Stimulated activated CD4-positive, alpha-beta T cell treated with anti-CD3 and anti-CD28 coated beads, Interleukin-15, amount 100 ng/mL, for 48 hours (primary cell): ENCODE results near the gene SIPA1L2.

ENCODE experiments used
- DNase-seq, 2 donors: peaks; one replicate each; pipeline ENCODE4 v3.0.0-alpha.2; 2020; ENCODE audit warnings: low read depth in 2 of 2

Gene SIPA1L2

DNA sequence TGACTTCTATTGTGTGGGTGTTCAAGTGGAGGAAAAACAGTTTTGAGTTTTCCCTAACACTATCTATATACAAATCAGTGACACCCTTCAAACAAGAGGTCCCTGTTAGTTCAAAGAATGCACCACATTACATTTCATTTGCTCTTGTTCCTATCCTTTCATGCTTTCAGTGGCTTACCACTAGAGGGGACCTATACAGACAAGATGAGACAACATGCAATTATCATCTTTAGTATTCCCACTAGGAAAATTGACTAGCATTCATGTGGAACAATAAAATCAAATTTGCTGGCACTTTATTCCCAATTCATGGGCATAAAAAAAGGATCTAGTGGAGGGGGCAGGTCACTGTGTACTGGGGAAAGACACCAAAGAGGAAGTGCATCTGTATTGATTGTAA is 13.3 kb upstream of the SIPA1L2 start:
- DNase-seq, result no peak

- DNase-seq, result no peak
These were observed 11.6 kb upstream of the SIPA1L2 start for GRCh38 chr1:232641507-232641906.

- DNase-seq, result no peak
These were observed 6.9 kb upstream of the SIPA1L2 start for GRCh38 chr1:232636799-232637198.

DNA sequence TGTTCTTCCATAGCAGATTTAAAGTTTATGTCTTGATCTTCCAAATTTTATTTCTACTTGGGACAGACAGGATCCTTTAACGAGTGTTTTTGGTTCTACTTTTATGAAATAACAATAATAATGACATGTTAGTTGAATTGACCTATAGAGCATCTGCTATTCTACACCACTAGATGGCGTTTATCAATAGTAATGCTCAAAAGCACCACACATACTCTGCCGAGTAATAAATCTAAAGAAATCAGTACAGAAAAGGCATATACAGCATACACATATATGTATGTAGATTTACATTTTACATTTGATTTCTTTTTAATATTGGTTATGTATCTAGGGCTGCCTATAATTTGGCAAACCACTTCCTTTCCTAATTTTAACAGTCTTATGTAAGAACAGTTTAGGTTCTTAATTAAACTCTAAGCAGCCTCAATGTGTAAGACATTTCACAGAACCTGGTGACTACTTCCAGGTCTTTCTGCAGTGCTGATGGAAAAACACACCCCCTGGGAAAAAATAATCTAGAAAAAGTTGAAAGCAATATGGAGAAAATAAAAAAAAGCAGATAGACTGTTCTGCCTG is 5.9 kb upstream of the SIPA1L2 start:
- DNase-seq, result no peak

- DNase-seq, result no peak
These were observed 5.3 kb upstream of the SIPA1L2 start for GRCh38 chr1:232635279-232635678.

- DNase-seq, result no peak
These were observed 4.2 kb upstream of the SIPA1L2 start for GRCh38 chr1:232634096-232634495.

GRCh38 chr1:232630894-232631195 is 912 bp upstream of the SIPA1L2 start:
- DNase-seq, result no peak

DNA sequence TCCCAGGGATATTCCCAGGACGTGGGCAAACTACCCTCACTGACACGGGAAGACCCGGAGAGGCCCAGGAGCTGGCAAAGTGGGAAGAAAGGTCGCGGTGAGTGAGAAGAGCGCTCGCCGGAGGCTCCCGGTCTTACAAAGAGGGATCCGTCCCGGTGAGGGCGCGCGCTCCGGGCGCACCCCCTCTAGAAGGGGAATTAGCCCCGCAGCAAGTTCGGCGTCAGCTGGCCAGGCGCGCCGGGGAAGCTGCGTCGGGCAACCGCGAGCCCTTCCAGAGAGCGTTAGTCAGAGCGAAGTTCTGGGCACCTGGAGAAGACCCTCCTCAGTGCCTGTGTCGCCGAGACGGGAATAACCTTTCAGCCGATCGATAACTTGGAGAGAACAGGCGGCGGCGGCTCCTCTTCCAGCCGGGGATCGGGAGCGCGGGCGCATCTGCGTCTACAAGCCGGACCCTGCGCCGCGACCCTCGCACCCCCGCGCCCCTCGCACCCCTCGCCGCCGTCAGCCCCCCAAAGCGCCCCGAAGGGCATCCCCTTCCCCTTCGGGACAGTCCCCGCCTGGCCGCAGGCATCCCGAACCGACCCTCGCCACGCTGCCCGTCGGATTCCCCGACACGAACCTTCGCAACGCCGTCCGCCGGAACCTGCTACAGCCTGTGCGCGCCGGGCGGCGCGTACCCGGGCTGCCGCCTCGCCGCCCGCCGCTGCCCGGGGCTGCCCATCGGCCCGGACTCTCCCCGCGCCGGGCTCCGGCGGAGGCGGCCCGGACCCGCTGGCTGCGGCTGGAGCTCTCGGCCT is 485 bp downstream of the SIPA1L2 start:
- peak in 1 of 2 donors; percentile 3 for DNase-seq

- no peak for DNase-seq
These were observed 1.3 kb downstream of the SIPA1L2 start for GRCh38 chr1:232628335-232629249.

- no peak for DNase-seq
These were observed 2.1 kb downstream of the SIPA1L2 start for GRCh38 chr1:232627645-232628334.

GRCh38 chr1:232627171-232627570 is 2.8 kb downstream of the SIPA1L2 start:
- DNase-seq, result no peak

GRCh38 chr1:232626452-232626851 is 3.5 kb downstream of the SIPA1L2 start:
- no peak for DNase-seq

DNA sequence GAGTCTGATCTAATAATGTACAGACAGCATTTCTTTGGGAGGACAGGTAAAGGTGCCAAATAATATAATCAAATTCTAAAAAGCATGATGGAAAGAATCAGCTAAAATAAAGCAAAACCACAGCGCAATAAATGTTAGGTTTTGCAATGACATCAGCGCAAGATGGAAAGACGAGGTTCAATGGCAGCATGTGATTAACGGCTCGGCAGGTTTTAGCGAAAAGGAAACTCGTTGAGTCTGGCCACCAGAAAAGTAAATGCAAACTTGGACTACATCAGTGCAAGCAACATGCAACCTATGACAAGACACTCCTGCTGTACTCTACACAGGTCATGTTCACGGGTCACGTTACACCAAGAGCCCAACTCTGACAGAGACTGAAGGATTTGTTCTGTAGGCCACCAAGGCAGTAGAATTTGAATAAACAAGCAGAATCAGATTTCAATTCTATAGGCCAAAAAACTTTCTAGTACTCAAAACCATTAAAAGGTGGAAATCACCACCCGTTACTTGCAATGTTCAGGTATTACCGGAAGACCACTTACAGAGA is 4.5 kb downstream of the SIPA1L2 start:
- DNase-seq, result no peak

GRCh38 chr1:232624546-232625281 is 5.2 kb downstream of the SIPA1L2 start:
- no peak for DNase-seq

DNA sequence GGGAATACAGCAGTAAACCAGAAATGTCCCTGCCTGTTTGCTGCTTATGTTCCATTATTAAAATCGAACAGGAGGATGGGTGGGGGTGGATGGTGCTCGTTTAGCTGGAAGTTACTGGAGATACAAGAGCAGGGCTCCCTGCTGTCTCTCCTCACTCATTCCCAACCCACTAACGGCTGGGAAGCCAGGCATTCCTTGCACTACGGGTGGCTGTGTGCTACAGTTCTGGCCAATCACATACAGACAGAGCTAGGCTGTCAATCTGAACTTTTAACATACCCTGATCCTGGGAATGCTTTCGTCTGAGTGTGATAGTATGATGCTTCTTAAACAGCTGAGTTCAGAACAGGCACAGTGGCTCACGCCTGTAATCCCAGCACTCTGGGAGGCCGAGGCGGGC is 7.0 kb downstream of the SIPA1L2 start:
- no peak for DNase-seq

- no peak for DNase-seq
These were observed 7.6 kb downstream of the SIPA1L2 start for GRCh38 chr1:232622378-232622777.

DNA sequence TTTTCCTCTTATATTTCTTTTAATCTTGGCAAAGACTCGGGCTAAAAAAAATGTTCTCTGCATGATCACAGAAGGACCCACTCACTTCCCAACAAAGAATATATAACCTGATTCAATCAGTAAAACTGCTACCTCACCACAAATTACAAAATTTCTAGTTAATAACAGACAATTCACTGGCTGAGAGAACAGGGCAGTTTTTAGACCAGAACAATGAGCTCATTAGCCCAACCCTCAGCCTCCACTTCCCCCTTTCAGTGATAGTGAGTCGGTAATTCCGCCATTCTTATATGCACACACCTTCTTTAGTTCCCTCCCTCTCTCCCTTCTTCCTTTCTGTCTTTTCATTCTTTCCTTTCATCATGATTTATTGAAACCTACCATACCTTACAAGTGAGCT is 8.9 kb downstream of the SIPA1L2 start:
- no peak for DNase-seq

- no peak for DNase-seq
These were observed 9.5 kb downstream of the SIPA1L2 start for GRCh38 chr1:232620356-232620969.

DNA sequence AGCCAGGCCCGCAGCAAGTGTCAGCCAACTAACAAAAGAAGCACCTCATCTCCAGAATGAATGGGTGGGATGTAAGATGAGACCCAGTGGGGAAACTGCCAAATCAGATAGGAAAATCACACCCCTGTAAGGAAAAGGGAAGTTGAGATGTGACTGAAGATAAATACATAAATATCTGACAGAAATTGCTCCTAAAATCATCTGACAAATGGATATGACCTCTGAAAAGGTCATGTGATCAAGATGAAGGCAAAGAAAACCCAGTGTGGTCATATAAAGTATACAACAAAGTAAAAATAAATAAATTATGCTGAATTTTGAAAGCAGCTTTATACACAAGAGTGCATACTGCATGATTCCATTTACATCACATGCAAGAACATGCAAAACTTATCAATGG is 12.7 kb downstream of the SIPA1L2 start:
- no peak for DNase-seq

GRCh38 chr1:232615306-232615800 is 14.6 kb downstream of the SIPA1L2 start:
- no peak for DNase-seq
